Measurements from ENCODE around the gene RREB1. TPM values are rescaled to one million over a fixed set of nuclear protein-coding genes. Genes with fewer than 3 reads are reported as not detected.

Gene RREB1
- total RNA-seq, 1 experiment from 2014 or later = 38.4 TPM

DNA sequence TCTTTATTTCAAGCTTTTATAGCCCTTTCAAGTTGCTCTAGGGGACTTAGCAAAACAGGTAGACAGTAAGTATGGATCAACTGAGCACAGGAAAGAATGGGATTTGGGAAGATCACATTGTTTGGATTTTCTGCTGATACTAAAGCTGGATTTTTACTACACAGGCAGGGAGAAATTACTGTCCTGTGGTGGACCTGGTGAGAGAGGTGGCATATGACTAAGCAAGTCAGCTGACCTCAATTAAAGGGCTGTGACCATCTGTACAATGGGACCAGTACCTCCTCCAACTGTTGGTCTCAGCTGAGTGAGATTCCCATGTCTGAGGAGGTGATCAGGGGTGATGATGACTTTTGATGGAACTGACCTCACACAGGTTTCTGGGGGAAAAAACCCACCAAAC, 28.0 kb downstream of the RREB1 start:
- DNase-seq = no peak
- TF ChIP-seq, protein P1, sequence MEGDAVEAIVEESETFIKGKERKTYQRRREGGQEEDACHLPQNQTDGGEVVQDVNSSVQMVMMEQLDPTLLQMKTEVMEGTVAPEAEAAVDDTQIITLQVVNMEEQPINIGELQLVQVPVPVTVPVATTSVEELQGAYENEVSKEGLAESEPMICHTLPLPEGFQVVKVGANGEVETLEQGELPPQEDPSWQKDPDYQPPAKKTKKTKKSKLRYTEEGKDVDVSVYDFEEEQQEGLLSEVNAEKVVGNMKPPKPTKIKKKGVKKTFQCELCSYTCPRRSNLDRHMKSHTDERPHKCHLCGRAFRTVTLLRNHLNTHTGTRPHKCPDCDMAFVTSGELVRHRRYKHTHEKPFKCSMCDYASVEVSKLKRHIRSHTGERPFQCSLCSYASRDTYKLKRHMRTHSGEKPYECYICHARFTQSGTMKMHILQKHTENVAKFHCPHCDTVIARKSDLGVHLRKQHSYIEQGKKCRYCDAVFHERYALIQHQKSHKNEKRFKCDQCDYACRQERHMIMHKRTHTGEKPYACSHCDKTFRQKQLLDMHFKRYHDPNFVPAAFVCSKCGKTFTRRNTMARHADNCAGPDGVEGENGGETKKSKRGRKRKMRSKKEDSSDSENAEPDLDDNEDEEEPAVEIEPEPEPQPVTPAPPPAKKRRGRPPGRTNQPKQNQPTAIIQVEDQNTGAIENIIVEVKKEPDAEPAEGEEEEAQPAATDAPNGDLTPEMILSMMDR (IDR thresholded peaks at IDR 0.05; ENCODE audit: unreplicated experiment) = no peak
- no peaks in the 10 kb centered on the region for H3K9me3 Mint-ChIP-seq (ENCODE audit: low read depth, unreplicated experiment)
- H3K4me1 Mint-ChIP-seq (ENCODE audit: low read depth, unreplicated experiment) = peaks cover 9% of the 10 kb centered on the region
- H3K27ac Mint-ChIP-seq (ENCODE audit: unreplicated experiment) = no peak overlapping the region
- H3K4me3 Mint-ChIP-seq (ENCODE audit: low read depth, unreplicated experiment) = no peak overlapping the region
- BruUV-seq (replicated peaks) = no TSS peak
- peaks cover 3% of the 10 kb centered on the region for H3K36me3 Mint-ChIP-seq (ENCODE audit: insufficient read depth, unreplicated experiment)
- CTCF ChIA-PET = no interaction called here
- intact Hi-C loops (cut with micrococcal nuclease; ENCODE audit: unreplicated experiment) = no loop called here
- H3K27me3 Mint-ChIP-seq (ENCODE audit: unreplicated experiment) = no peaks in the 10 kb centered on the region

DNA sequence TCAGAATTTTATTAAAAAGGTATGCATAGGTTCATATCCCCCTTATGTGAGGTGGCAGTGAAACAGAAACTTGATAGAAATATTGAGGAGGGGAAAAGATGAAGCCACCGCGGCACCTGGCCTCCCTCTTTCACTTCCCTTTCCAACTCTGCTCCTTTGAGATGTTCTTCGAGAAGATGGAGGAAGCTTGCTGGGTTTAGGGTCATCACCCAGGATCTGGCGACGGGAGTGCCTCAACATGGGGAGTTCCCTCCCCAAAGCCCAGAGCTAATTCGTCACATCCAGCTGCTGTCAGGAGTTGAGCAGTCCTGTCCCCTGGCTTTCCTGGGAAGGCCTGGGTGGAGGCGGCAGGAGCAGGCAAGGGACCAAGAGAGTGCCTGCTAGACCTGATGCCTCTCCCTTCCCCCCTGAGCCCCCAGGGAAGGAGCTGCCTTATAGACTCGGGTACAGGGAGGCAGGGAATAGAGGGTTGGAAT, 29.1 kb downstream of the RREB1 start:
- Mint-ChIP-seq H3K27me3 (ENCODE audit: unreplicated experiment) (no peaks in the 10 kb centered on the region), H3K4me1 (ENCODE audit: low read depth, unreplicated experiment) (peaks cover 9% of the 10 kb centered on the region), H3K4me3 (ENCODE audit: low read depth, unreplicated experiment) (no peak overlapping the region), H3K27ac (ENCODE audit: unreplicated experiment) (peak overlapping the region; percentile 4), H3K9me3 (ENCODE audit: low read depth, unreplicated experiment) (no peaks in the 10 kb centered on the region), H3K36me3 (ENCODE audit: insufficient read depth, unreplicated experiment) (peaks cover 14% of the 10 kb centered on the region)
- no peak for DNase-seq
- intact Hi-C loops (cut with micrococcal nuclease; ENCODE audit: unreplicated experiment) = no loop called here
- no TSS peak for BruUV-seq (replicated peaks)
- TF ChIP-seq, protein P1 (IDR thresholded peaks at IDR 0.05; ENCODE audit: unreplicated experiment) = no peak
- CTCF ChIA-PET = interaction anchor here (1.8 kb wide), 1 partner anchor 10 kb away, joined by 9 read pairs; no protein-coding TSS in a partner anchor

DNA sequence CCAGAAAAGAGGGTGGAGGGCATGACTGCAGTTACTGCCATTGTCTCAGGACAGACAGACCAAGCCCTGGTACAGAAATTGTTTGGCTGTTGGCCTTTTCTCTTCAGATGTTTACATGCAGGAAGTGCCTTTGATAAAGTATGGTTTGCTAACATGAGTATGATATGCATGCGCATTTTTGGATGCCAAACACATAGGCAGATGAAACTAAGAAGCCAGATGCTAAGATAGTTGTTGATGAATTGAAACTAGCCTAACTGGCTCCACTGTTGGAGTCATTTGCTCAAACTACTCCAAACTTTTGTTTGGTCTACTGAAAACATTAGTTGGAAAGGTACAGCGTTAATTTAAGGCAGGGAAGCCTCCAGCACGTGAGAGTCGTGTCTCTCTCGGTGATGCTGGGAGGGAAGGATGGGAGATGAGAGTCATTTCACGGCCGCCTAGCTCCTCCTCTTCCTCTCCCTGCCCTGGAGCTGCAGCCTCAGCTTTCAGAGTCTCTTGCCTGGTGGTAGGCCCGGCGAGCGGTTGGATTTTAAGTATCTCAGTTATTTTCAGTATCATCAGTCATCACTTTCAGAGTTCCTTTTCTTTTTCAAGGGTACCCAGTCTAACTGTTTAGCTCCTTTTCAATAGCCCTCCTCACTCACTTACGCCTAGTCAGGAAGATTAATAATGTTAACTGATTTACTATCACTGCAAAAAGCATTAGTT, 29.7 kb downstream of the RREB1 start:
- BruUV-seq (replicated peaks) = no TSS peak
- H3K4me1 Mint-ChIP-seq (ENCODE audit: low read depth, unreplicated experiment) = peaks cover 9% of the 10 kb centered on the region
- DNase-seq = no peak

DNA sequence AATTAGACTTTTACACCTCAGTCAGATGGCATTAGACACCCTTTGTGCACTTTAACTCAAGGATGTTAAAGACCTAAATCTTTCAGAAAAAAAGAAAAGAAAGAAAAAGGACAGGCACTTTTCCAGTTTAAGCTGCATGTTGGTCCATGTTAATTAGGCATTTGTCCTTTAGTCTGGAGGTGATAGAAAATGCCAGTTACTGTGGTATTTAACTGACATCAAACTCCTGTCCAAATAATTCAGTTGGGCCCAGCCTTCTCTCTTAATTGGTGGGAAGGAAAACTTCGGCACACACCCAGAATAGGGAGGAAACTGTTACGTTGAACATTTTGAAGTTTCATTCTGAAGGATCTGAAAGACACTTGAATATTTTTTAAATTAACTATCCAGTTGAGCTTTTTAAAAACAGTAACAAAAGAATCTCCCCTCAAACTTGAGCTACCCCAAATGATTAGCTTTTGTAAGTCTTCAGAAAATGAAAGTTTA, 30.3 kb downstream of the RREB1 start:
- BruUV-seq (replicated peaks) = no TSS peak
- H3K4me3 Mint-ChIP-seq (ENCODE audit: low read depth, unreplicated experiment) = peak overlapping the region; percentile 44
- DNase-seq = no peak
- peak overlapping the region; percentile 4 for H3K27ac Mint-ChIP-seq (ENCODE audit: unreplicated experiment)
- peaks cover 14% of the 10 kb centered on the region for H3K36me3 Mint-ChIP-seq (ENCODE audit: insufficient read depth, unreplicated experiment)
- CTCF ChIA-PET = interaction anchor here (1.4 to 1.8 kb wide), 2 partner anchors 9 to 98 kb away, joined by 4 to 9 read pairs; no protein-coding TSS in a partner anchor
- TF ChIP-seq, protein P1 (IDR thresholded peaks at IDR 0.05; ENCODE audit: unreplicated experiment) = no peak
- H3K27me3 Mint-ChIP-seq (ENCODE audit: unreplicated experiment) = no peaks in the 10 kb centered on the region
- peaks cover 14% of the 10 kb centered on the region for H3K4me1 Mint-ChIP-seq (ENCODE audit: low read depth, unreplicated experiment)
- intact Hi-C loops (cut with micrococcal nuclease; ENCODE audit: unreplicated experiment) = loop anchor here (2.0 kb wide), 1 partner anchor 25 kb away; no protein-coding TSS in a partner anchor
- no peaks in the 10 kb centered on the region for H3K9me3 Mint-ChIP-seq (ENCODE audit: low read depth, unreplicated experiment)

More for the DNA sequence above, 29.7 kb downstream of the RREB1 start:
- no peaks in the 10 kb centered on the region for H3K9me3 Mint-ChIP-seq (ENCODE audit: low read depth, unreplicated experiment)
- H3K27me3 Mint-ChIP-seq (ENCODE audit: unreplicated experiment) = no peaks in the 10 kb centered on the region
- CTCF ChIA-PET = interaction anchor here (1.4 to 1.8 kb wide), 2 partner anchors 10 to 99 kb away, joined by 4 to 9 read pairs; no protein-coding TSS in a partner anchor
- H3K36me3 Mint-ChIP-seq (ENCODE audit: insufficient read depth, unreplicated experiment) = peaks cover 14% of the 10 kb centered on the region
- TF ChIP-seq, protein P1 (IDR thresholded peaks at IDR 0.05; ENCODE audit: unreplicated experiment) = no peak
- H3K27ac Mint-ChIP-seq (ENCODE audit: unreplicated experiment) = peak overlapping the region; percentile 4
- H3K4me3 Mint-ChIP-seq (ENCODE audit: low read depth, unreplicated experiment) = peak overlapping the region; percentile 44
- intact Hi-C loops (cut with micrococcal nuclease; ENCODE audit: unreplicated experiment) = loop anchor here (2.0 kb wide), 1 partner anchor 25 kb away; no protein-coding TSS in a partner anchor

Measured in Calu3 (cell line).